Amniotic stem cell (primary cell): ENCODE results near the gene KBTBD13.
"Not testable (repeated sequence)": the region's sequence is repeated elsewhere in the genome, so short reads cannot be mapped to it uniquely, and the experiment has no call there.

Source experiments
- DNase-seq: peaks from one replicate; lab custom pipeline; 2025; lab: John Stamatoyannopoulos, UW

Gene KBTBD13

GRCh38 chr15:65089206-65089824 lies 12.8 kb downstream of the KBTBD13 start:
- DNase-seq = no peak

GRCh38 chr15:65091946-65092770 lies 15.6 kb downstream of the KBTBD13 start:
- DNase-seq = no peak

DNA sequence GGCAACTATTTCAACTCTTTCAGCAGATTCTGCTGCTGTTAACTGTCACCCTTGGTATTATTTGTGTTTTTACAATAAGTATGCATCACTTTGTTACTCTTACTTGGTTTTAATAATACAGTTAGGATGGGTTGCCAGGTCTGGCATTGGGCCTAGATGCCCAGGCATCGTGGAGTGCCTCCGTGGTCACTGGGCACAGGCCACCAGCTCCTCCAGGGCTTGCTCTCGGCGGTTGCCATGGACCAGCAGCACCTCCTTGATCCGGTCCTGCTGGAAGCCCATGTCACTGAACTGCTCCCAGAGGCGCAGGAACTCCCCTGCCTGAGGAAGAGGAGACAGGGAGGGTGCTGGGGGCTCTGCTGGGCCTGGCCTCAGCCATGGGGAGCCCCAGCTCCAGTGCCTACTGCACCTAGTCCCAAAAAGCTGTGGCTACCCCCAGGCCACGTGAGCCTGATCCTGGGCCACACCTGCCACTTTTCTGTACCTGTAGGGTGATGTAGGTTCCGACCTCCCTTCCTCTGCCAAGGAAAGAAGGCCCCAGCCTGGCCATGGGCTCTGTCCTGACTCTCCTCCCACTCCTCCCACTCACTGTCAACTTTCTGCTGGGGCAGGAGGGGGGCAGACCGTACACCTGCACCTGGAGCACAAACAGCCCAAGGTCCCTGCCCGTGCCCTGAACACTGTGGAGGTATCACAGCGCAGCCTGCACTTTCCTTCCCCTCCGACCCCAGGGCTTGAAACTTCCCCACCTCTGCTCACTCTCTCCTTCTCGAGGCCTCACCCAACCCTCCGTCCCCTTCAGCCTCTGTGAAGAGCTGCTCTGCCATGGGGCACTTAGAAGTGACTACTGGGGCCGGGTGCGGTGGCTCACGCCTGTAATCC lies 16.6 kb downstream of the KBTBD13 start:
- no peak for DNase-seq

GRCh38 chr15:65093793-65094170 lies 17.2 kb downstream of the KBTBD13 start:
- not testable (repeated sequence) for DNase-seq

GRCh38 chr15:65094294-65094995 lies 17.9 kb downstream of the KBTBD13 start:
- no peak for DNase-seq

DNA sequence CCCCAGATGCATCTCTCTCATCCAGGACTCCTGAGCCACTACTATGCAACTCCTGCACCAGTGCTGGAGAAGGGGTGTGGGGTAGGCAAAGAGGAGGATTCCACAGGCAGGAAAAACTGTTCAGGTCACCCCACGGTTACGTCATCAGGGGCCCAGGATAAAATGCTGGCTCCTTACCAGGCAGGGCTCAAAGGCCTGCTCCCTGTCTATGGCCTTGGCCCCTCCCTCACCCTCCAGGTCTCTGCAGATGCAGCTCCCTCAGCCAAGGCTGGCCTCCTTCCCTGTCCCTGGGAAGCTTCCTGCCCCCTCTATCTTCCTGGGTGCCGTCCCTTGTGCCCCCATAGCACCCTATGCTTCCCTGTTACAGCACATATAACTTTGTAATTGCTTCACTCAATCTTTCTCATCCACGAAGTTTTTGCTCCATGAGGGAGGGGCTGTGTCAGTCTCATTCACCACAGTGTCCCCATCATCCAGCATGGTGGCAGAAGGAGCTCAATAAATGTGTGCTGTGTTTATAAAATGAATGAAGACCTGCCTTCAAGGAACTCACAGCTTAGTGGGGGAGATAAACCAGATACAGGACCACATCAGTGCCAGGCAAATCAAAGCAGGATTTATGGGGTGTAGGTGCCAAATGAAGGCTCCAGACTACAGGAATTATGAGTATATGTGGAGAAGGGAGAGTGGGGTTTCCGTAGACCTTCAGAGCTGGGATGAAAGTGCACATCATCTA lies 18.6 kb downstream of the KBTBD13 start:
- no peak for DNase-seq

- no peak for DNase-seq
These were observed 19.2 kb downstream of the KBTBD13 start for GRCh38 chr15:65095747-65096104.

DNA sequence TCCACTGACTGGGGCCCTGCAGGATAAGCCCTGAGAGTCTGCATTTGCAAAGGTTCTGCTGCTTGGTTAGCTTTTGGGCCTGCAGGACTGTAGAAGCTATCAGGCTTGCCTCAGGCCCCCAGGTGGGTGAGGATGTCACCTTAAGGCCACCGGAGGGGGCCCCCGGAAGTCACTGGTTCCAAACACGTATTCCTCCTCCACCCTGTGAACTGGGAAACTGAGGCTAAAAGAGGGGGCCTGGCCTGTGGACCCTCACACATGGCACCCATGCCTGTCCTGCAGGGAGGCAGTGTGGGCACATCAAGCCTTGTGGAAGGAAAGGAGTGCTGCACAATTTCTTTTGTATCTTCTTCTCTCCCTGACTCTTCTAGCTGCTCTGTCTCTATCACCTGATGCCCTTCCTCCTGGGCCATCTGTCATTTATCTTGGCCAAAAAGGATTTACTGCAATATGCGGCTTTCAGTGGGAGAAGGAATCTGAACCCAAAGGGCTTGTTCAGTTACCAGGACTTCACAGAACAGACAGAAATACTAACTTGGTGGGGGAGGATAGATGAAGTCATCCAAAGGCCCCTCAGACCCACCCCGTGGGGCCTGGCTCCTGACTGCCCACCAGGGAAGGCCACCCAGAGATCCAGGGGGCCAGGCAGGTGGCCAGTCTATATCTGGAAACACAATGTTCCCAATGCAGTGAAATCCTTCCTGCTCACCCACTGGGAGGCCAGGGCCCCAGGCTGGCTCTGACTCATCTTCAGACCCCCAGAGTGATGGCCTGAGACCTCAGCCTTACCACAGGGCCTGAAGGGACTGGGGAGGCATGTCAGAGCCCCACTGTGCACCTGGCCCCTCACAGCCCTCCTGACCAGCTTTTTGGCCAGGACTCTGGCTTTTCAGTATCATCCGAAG lies 20.2 kb downstream of the KBTBD13 start:
- DNase-seq = no peak

GRCh38 chr15:65097651-65098263 lies 21.2 kb downstream of the KBTBD13 start:
- no peak for DNase-seq

DNA sequence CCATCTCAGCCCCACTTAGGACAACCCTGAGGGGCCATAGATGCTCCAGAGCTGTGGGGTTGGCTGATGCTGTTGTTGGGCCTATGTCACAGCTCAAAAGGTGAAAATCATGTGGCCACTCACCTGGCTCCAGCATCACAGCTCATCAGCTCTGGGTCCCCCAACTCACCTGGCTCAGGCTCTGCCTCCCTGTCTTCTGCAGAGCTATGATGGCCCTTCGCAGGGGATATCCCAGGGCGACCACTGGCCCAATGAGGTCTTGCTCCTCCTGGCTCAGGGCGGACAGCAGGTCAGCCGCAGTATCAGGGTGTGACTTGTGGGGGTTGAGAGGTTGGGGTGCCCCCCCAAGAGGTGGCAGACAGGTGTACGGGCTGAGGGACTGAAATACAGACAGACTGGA lies 22.8 kb downstream of the KBTBD13 start:
- DNase-seq = no peak

GRCh38 chr15:65099801-65100200 lies 23.3 kb downstream of the KBTBD13 start:
- not testable (repeated sequence) for DNase-seq

DNA sequence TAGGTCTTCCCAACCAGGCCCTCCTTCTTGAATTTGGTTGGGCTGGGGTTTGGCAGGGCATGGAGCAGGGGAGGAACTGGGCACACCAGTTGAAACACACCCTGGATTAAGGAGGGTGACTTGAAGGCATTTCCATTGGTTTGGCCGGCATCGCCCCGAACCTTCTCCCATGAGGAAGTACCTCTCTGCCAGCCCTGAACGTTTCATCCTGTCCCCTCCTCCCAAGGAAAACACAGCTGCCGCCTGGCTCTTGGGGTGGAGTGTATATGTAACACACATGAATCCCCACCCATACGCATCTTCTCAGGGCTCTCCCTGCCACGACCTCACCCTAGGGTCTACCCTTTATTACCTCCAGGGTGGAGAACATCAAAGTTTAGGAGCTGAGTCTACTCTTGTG lies 23.9 kb downstream of the KBTBD13 start:
- no peak for DNase-seq

- no peak for DNase-seq
These were observed 24.9 kb downstream of the KBTBD13 start for GRCh38 chr15:65101411-65101890.

DNA sequence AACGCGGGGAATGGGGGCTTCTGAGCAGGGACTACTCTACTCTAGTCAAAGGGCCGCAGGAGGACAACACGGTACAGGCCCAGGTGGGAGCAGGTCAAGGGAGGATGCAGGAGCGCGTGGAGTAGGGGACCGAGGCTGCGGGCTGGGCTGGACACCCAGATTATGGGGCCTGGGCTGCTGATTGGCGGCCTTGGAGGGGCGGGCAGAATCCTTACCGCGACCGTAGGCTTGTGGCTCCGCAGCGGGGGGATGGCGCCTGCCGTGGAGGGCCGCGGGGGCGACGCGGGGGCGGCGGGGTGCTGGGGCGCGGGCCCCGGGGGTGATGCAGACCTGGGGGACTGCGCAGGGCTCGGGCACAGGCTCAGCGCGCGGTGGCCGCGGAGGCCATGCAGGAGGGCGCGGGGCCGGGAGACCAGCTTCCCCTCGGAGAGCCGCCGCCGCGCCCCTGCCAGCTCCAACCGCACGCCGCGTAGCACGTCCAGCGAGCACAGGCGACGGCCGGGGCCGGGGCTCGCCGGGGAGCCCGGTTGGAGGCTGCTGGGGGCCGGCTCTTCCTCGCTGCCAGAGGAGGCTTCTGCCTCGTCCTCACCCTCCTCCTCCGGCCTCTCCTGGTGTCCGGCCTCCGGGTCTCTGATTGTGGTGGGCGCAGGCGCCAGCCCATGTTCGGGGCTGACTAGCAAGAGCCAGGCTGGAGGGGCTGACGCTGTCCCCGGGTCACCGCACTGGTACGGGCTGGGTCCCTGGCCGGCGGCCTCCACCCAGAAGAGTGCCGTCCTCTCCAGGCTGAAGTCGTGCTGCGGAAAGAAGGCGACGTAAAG lies 25.6 kb downstream of the KBTBD13 start:
- DNase-seq = no peak

DNA sequence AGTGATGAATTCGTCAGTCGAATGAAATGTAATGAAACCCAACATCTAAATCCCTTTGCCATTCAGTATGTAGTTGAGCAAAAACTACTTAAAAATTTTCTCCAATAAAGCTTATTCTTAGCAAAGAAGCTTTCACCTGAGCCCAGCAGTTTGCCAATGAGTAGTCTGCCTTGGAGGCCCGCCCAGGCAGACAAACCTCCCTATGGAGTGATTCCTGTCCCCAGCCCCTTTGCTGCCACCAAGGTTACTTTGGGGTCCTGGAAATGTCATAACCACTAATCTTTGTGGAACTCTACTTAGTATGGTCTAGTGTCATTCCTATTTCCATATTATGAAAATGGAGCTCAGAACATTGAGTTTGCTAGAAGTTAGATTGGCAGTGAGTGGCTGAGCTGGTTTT lies 26.4 kb downstream of the KBTBD13 start:
- DNase-seq = no peak

GRCh38 chr15:65105038-65105437 lies 28.5 kb downstream of the KBTBD13 start:
- DNase-seq = no peak

- DNase-seq = no peak
These were observed 29.6 kb downstream of the KBTBD13 start for GRCh38 chr15:65106011-65106590.

GRCh38 chr15:65110676-65111292 lies 34.2 kb downstream of the KBTBD13 start:
- no peak for DNase-seq
